GM18951 (cell line): Measurements from ENCODE around the gene ARHGEF4.

Experiments used
- POLR2A ChIP-seq: IDR thresholded peaks from 4 replicates; pipeline ENCODE4 v1.6.1; 2011; ENCODE audit warnings: mild to moderate bottlenecking; ENCODE audit not compliant: insufficient read length, insufficient read depth; ENCODE audit errors: extremely low read depth
- in situ Hi-C: fragments of 300-500 bp; cut with MboI; formaldehyde crosslinking; loops from one replicate; pipeline ENCODE4 v1.12.0; 2022; ENCODE audit warnings: low sequenced_read_pairs, mixed read lengths, inconsistent platforms; ENCODE audit not compliant: unreplicated experiment

ARHGEF4 gene

DNA sequence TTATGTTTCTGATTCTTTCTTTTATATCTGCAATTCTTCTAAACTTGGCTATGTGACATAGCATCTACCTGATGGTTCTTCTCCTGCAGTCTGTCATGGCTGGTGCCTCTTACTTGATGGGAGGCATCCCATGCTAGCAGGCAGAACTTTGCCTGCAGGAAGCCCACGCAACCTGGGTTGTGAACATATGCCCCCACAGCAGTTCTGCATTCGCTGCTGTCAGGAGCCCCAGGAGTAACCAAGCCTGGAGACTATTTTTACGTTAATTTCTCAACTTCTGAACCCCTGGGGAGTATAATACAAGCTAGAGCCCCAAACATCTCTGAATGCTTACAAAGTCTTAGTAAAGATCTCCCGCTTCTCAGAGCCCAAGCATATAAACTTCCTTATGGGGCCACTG, 244.5 kb downstream of the ARHGEF4 start:
- TF ChIP-seq POLR2A, result no peak

DNA sequence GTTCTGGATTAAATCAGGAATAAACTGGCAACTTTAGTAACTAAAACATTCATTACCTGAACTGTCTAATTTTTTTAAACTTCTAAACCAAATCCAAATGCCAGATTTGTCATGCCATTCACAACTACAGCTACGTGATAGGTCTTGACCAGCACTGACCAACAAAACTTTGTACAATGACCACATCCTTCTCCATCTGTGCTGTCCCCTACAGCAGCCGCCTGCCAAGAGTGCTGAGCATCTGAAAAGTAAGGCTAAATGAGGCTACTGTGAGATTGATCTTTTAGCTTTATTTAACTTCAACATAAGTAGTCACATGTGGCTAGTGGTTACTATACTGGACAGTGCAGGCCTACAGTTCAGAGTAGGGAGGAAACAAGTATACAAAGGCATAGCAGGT, 248.9 kb downstream of the ARHGEF4 start:
- TF ChIP-seq POLR2A, result no peak
- in situ Hi-C loops, result no loop called here

More for the DNA sequence above, 244.5 kb downstream of the ARHGEF4 start:
- in situ Hi-C loops, result no loop called here

DNA sequence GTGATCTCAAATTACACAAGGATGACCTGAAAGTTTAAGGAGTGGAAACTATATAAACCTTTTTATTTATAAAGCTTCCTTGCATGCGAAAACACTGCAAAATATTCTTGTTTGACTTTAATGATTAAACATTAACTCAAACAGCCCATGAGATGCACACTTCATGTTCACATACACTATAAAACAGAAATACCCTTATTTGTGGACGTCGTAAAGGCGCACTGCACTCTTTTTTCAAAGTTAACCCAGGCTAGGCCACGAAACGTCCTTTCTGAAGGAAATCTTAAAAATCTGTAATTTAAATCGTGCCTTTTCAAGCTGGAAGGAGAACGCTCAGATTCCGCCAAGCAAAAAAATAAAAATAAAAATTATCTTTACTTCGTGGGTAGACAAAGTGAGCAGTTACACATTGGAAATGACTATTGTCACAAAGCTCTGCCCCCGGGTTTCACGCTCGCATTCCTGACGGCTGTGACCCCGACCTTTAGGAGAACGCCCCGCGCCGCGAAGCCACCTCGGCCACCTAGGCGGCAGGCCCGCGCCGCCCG, 255.8 kb downstream of the ARHGEF4 start:
- in situ Hi-C loops, result no loop called here
- TF ChIP-seq POLR2A, result no peak

DNA sequence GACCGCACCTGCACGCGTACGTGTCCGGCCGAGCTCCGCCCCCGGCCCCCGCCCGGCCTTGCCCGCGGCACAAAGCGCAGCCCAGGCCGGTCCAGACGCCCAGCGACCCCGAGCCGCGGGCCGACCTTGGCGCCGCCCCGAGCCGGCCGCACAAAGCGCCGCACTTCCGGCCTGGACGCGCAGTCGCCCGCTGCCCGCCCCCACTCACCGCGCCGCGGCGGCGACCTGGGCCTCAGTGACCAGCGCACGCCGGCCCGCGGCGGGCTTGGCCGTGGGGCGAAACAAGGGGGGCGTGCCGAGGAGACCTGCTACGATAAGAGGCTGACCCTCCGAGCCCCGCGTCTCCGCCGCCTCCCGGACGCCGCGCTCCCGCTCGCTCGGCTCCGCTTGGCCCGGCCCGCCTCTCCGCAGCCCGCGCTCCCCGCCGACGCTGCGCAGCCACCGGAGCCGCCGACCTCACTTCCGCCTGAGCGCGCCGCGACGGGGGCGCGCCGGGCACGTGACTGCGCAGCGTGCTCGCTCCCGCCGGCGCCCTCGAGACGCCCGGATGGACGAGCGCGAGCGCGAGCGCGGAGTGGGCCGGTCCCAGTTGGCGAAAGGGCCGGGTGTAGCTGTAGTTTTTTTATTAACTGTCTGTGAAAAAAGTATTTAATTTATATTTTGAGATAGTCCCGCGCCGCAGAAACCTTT, 256.4 kb downstream of the ARHGEF4 start, which contains the start of gene FAM168B:
TSS of gene FAM168B (minus strand) at position 455 of the 690 bp plus-strand sequence. CDS start 10,814 bp downstream, outside the sequence.
- in situ Hi-C loops, result no loop called here
- peak; percentile 93 for TF ChIP-seq POLR2A

DNA sequence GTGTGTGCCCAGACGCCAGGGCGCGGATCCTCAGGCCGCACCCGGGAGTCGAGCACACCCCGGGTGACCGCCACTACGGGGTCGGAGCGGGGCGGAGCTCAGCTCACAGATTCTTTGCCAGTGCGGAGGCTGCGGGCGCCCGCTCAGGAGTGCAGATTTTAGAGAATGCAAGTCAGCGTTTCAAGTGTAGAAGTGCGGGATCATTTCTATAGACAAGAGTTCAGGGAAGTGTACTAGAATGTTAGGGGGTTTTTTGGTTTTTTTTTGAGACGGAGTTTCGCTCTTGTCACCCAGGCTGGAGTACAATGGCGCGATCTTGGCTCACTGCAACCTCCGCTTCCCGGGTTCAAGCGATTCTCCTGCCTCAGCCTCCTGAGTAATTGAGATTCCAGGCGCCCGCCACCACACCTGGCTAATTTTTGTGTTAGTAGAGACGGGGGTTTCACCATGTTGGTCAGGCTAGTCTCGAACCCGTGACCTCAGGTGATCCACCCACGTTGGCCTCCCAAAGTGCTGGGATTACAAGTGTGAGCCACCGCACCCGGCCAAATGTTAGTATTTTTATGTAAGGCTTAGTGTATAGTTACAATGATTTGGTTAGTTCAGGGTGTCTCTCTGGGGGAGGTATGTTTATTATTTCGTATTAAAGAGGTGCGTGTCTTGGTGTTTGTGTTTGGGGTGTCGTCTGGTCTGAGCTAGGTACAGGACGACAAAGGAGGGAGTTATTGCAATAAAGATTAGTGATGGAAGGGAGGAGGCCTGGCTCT, 257.2 kb downstream of the ARHGEF4 start:
- in situ Hi-C loops, result no loop called here
- no peak for TF ChIP-seq POLR2A

DNA sequence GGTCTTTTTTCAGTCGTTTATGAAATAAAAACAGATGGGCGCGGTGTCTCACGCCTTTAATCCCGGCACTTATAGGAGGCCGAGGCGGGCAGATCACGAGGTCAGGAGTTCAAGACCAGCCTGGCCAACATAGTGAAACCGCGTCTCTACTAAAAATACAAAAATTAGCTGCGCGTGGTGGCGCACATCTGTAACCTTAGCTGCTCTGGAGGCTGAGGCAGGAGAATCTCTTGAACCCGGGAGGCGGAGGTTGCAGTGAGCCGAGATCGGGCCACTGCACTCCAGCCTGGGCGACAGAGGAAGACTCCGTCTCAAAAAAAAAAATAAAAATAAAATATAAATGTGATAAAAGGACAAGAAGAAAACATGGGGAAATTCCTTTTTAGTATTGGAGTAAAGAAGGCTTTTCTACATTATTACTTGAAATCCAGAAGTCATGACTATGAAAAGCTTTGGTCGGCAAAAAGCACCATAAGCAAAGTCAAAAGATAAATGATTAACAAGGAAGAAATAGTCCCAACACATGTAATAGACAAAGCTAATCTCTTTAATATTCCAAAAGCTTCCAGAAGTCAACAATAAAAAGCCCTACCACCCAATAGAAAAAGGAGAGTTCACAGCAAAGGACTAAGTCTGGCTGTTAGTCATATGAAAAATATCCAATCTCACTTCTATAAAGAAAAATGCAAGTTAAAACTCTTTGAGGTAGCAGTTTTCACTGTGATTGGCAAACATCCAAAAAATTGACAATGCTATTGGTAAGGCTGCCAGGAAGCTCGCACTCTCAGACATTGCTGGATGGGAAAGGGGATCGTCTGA, 258.0 kb downstream of the ARHGEF4 start:
- in situ Hi-C loops, result no loop called here
- no peak for TF ChIP-seq POLR2A
